Esophagus (tissue), 2 donors: ENCODE data around the gene ROPN1L. TPM values are rescaled to one million over a fixed set of nuclear protein-coding genes. Genes with fewer than 3 reads are reported as not detected.
"Not testable (repeated sequence)": the region's sequence is repeated elsewhere in the genome, so short reads cannot be mapped to it uniquely, and the experiment has no call there.

Experiments
- H3K27ac ChIP-seq, 2 donors: one replicate each; pipeline ENCODE4 v1.5.1; 2013; ENCODE audit warnings: low read depth in 2 of 2, mild to moderate bottlenecking in 2 of 2, inconsistent platforms in 1 of 2, low read length in 1 of 2, moderate library complexity in 1 of 2
- H3K27me3 ChIP-seq, 2 donors: one replicate each; pipeline ENCODE4 v1.6.1; 2013; ENCODE audit warnings: low read length in 2 of 2, control low read depth in 1 of 2, mild to moderate bottlenecking in 1 of 2; ENCODE audit not compliant: insufficient read depth in 2 of 2, control insufficient read depth in 1 of 2
- H3K36me3 ChIP-seq, 2 donors: one replicate each; pipeline ENCODE4 v1.6.1; 2013; ENCODE audit warnings: low read length in 1 of 2; ENCODE audit not compliant: control insufficient read depth in 2 of 2, insufficient read depth in 2 of 2
- H3K4me1 ChIP-seq, 2 donors: one replicate each; pipeline ENCODE4 v1.6.1; 2013; ENCODE audit warnings: low read length in 1 of 2; ENCODE audit not compliant: control insufficient read depth in 2 of 2, insufficient read depth in 2 of 2
- H3K4me3 ChIP-seq, 2 donors: one replicate each; pipeline ENCODE4 v1.5.1; 2013; ENCODE audit warnings: low read length in 2 of 2, mild to moderate bottlenecking in 2 of 2, low read depth in 1 of 2, moderate library complexity in 1 of 2
- H3K9me3 ChIP-seq, 2 donors: one replicate each; pipeline ENCODE4 v1.6.1; 2013; ENCODE audit warnings: mild to moderate bottlenecking in 2 of 2, low read depth in 1 of 2, low read length in 1 of 2, moderate library complexity in 1 of 2; ENCODE audit not compliant: control insufficient read depth in 2 of 2, insufficient read depth in 1 of 2
- WGBS, 2 donors: extraction: QIAGEN DNeasy Blood & Tissue Kit; methylation state at CpG; one replicate each; pipeline ENCODE4 v1.1.7; 2013; 5-methylcytosine and 5-hydroxymethylcytosine counted together
- polyA plus RNA-seq, 2 donors: library from polyadenylated mRNA; stranded (reverse); fragments of 200-250 nt; gene quantifications; one replicate each; pipeline ENCODE4 v1.2.3, GENCODE V29; 2013
- donor health status: healthy with polysubstance abuse.
- donor health status: Bipolar disorder and iron deficiency.

ROPN1L gene
- polyA plus RNA-seq, 2 donors: 0.11 to 0.16 TPM

DNA sequence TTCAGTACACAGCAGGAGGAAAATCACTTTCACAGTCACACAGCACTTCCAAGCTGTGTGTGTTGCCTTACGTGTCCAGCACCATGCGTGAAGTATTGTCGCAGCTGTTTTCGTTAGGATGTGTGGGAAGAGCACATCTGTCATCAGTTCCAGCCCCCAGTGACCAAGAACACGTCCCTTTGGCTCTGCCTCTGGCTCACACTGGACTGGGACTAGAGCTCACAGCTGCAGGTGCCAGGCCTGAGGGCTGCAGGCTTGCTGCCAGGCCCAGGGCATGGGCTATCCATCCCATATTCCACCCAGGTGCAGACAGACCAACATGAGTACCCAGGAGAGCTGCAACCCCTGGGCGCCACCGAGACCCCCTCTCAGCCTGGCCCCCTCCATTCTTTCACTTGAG lies 61.6 kb downstream of the ROPN1L start:
- Histone ChIP-seq H3K36me3 (no peaks in the 10 kb centered on the region), H3K9me3 (no peaks in the 10 kb centered on the region), H3K4me1 (no peaks in the 10 kb centered on the region), H3K27ac (no peak overlapping the region), H3K27me3 (no peaks in the 10 kb centered on the region), H3K4me3 (no peak overlapping the region)
- WGBS, 2 donors: 75 to 89% methylated on average over 7 of the region's 7 CpGs

DNA sequence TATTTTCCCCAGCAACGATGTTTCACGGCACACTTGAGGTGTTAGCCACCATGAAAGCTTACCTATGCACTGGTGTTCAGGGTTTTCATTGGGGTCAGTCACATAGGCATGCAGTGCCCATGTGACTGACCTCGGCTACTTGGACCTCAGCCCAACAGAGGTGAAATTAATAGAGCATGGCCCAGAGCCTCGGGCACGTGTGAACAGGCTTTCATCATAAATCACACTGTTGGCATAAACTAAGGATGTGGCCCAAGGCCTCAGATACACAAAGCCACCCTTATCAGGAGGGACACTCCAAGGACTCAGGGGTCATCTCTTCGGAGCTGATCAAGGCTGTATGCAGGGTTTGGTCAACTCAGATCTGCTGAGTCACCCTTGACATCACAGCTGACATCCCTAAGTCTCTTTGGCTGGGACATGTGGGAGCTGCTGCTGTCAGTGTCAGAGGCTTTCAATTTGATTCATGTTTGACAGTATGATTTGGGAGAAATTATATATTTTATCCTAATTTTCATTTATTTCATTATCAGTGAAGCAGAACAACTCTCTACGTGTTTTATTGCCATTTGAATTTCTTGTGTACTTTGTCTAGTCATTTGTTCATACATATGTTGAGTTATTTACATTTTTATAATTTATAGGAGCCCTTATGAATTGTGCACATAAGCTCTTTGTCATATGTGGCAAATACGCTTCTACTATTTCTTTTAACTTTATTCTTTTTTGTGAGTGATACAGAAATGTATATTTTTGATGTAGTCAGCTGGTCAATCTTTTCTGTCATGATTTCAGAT lies 62.5 kb downstream of the ROPN1L start:
- H3K36me3 ChIP-seq: no peaks in the 10 kb centered on the region
- WGBS, 2 donors: 51 to 55% methylated on average over 8 of the region's 8 CpGs
- no peak overlapping the region for H3K4me3 ChIP-seq
- no peak overlapping the region for H3K27ac ChIP-seq
- no peaks in the 10 kb centered on the region for H3K9me3 ChIP-seq
- H3K4me1 ChIP-seq: no peaks in the 10 kb centered on the region
- no peaks in the 10 kb centered on the region for H3K27me3 ChIP-seq

- WGBS, 2 donors: 85% methylated on average over 8 of the region's 8 CpGs
- no peaks in the 10 kb centered on the region for H3K9me3 ChIP-seq
- H3K27ac ChIP-seq: no peak overlapping the region
- H3K27me3 ChIP-seq: no peaks in the 10 kb centered on the region
- H3K36me3 ChIP-seq: no peaks in the 10 kb centered on the region
- H3K4me3 ChIP-seq: no peak overlapping the region
- H3K4me1 ChIP-seq: no peaks in the 10 kb centered on the region
Measured at GRCh38 chr5:10505517-10506095, 63.9 kb downstream of the ROPN1L start.

- no peak overlapping the region for H3K27ac ChIP-seq
- 97 to 99% methylated on average over 3 of the region's 3 CpGs for WGBS, 2 donors
- no peaks in the 10 kb centered on the region for H3K9me3 ChIP-seq
- no peaks in the 10 kb centered on the region for H3K27me3 ChIP-seq
- H3K4me3 ChIP-seq: no peak overlapping the region
- H3K4me1 ChIP-seq: no peaks in the 10 kb centered on the region
- H3K36me3 ChIP-seq: no peaks in the 10 kb centered on the region
Measured at GRCh38 chr5:10506535-10506934, 64.9 kb downstream of the ROPN1L start.

- H3K4me1 ChIP-seq: no peaks in the 10 kb centered on the region
- H3K36me3 ChIP-seq: no peaks in the 10 kb centered on the region
- 55 to 64% methylated on average over 3 of the region's 3 CpGs for WGBS, 2 donors
- H3K27ac ChIP-seq: no peak overlapping the region
- H3K9me3 ChIP-seq: no peaks in the 10 kb centered on the region
- H3K4me3 ChIP-seq: no peak overlapping the region
- H3K27me3 ChIP-seq: no peaks in the 10 kb centered on the region
Measured at GRCh38 chr5:10507575-10508096, 66.0 kb downstream of the ROPN1L start.

- Histone ChIP-seq H3K27ac (no peak overlapping the region), H3K27me3 (no peaks in the 10 kb centered on the region), H3K9me3 (no peaks in the 10 kb centered on the region), H3K4me3 (no peak overlapping the region), H3K36me3 (no peaks in the 10 kb centered on the region), H3K4me1 (no peaks in the 10 kb centered on the region)
- 71% methylated on average over 9 of the region's 9 CpGs for WGBS, 2 donors
Measured at GRCh38 chr5:10509575-10509974, 67.9 kb downstream of the ROPN1L start.

DNA sequence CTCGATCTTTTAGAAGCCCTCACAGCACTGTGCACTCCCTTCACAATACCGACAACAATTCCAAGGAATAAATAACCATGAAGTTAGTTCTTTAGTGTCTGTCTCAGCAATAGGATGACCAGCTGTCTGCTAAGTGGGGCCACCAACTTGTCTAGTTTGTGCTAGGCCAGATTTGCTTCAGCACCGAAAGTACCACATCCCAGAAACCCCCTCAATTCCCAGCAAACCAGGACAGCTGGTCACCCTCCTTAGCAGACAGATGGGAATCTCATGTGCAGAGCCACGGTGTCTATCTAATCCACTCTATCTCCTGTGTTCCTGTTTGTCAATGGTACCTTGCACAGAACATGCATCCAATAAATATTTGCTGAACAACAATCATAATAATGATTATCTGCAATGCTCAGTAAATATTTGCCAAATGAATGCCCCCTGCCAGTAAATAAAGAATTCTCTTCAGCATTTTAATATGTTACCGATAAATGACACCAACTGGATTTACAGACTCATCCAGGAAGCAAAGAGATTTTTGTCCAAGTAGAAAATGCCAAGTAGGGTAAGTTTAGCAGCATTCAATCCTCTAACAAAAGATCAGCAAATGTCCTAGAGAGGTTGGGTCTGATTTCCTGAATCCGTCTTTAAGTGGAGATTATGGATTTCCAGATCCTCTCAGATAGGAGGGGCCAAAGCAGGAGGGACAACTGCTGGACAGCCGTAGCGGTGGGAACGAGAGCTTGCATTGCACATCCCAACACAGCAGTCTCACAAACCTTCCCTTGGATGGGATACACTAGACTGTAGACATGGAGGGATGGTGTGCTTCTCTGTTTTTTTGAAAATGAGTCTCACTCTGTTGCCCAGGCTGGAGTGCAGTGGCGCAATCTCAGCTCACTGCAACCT lies 70.3 kb downstream of the ROPN1L start:
- no peaks in the 10 kb centered on the region for H3K4me1 ChIP-seq
- no peak overlapping the region for H3K4me3 ChIP-seq
- WGBS, 2 donors: 72 to 88% methylated on average over 10 of the region's 10 CpGs
- H3K27ac ChIP-seq: no peak overlapping the region
- no peaks in the 10 kb centered on the region for H3K9me3 ChIP-seq
- no peaks in the 10 kb centered on the region for H3K36me3 ChIP-seq
- no peaks in the 10 kb centered on the region for H3K27me3 ChIP-seq

GRCh38 chr5:10513501-10514442 lies 72.1 kb downstream of the ROPN1L start:
- H3K9me3 ChIP-seq: no peaks in the 10 kb centered on the region
- no peak overlapping the region for H3K27ac ChIP-seq
- no peak overlapping the region for H3K4me3 ChIP-seq
- no peaks in the 10 kb centered on the region for H3K4me1 ChIP-seq
- no peaks in the 10 kb centered on the region for H3K27me3 ChIP-seq
- H3K36me3 ChIP-seq: no peaks in the 10 kb centered on the region
- 51 to 56% methylated on average over 10 of the region's 10 CpGs for WGBS, 2 donors

- WGBS, 2 donors: 86 to 87% methylated on average over 8 of the region's 8 CpGs
- H3K36me3 ChIP-seq, H3K4me1 ChIP-seq, H3K27ac ChIP-seq, H3K9me3 ChIP-seq, H3K4me3 ChIP-seq, H3K27me3 ChIP-seq: not testable (repeated sequence)
Measured at GRCh38 chr5:10514572-10514971, 72.9 kb downstream of the ROPN1L start.
